ENCODE measurements around the gene GADD45B. TPM values are rescaled to one million over a fixed set of nuclear protein-coding genes. Genes with fewer than 3 reads are reported as not detected.

The GADD45B gene
- polyA plus RNA-seq, 3 donors: 67.4 to 505 (median 76.2) TPM

- Histone ChIP-seq H3K36me3 (replicated peaks in 1 of 2; ENCODE audit: control insufficient read depth in 1 of 2, insufficient read depth in 2 of 2, low read length in 2 of 2) (no peaks in the 10 kb centered on the region), H3K4me1 (ENCODE audit: control insufficient read depth in 1 of 2, insufficient read depth in 2 of 2, low read length in 2 of 2) (no peaks in the 10 kb centered on the region), H3K9ac (ENCODE audit: insufficient read depth, low read length, poor library complexity, severe bottlenecking) (no peak overlapping the region), H3K27me3 (ENCODE audit: control insufficient read depth in 2 of 2, insufficient read depth in 2 of 2, low read length in 2 of 2) (no peaks in the 10 kb centered on the region), H2AFZ (ENCODE audit: insufficient read depth, low read depth, low read length, poor library complexity, severe bottlenecking) (no peak overlapping the region), H3K79me2 (ENCODE audit: insufficient read depth, low read length) (no peaks in the 10 kb centered on the region), H3K27ac (ENCODE audit: low read depth in 1 of 2, low read length in 2 of 2) (no peak overlapping the region), H4K20me1 (ENCODE audit: insufficient read depth, low read length) (no peaks in the 10 kb centered on the region), H3K4me3 (replicated peaks in 1 of 3; ENCODE audit: low read depth in 2 of 3, low read length in 3 of 3) (no peak overlapping the region), H3K9me3 (replicated peaks in 1 of 2; ENCODE audit: control insufficient read depth in 1 of 2, insufficient read depth in 1 of 2, low read length in 2 of 2) (no peaks in the 10 kb centered on the region), H3K4me2 (replicated peaks; ENCODE audit: extremely low read depth, low read length, poor library complexity, severe bottlenecking) (no peak overlapping the region)
- DNase-seq: no peak
- H3K27me3 Mint-ChIP-seq (ENCODE audit: low read depth in 3 of 3): no peaks in the 10 kb centered on the region
- intact Hi-C loops (cut with micrococcal nuclease): no loop called here
- H3K4me3 Mint-ChIP-seq: no peak overlapping the region
- peak overlapping the region in 1 of 7 donors; percentile 15 for H3K27ac Mint-ChIP-seq
- peaks cover 0 to 2% of the 10 kb centered on the region in 2 donors for H3K36me3 Mint-ChIP-seq
- TF ChIP-seq CTCF (IDR thresholded peaks at IDR 0.05): no peak
- H3K9me3 Mint-ChIP-seq: peaks cover 0 to 3% (median 0%) of the 10 kb centered on the region in 7 donors
- H3K4me1 Mint-ChIP-seq: no peaks in the 10 kb centered on the region
- 90% methylated on average over 16 of the region's 16 CpGs for WGBS (ENCODE audit: insufficient coverage)
These were observed 48.5 kb downstream of the GADD45B start for GRCh38 chr19:2524361-2524839.

GRCh38 chr19:2524840-2525723, 49.2 kb downstream of the GADD45B start:
- H2AFZ ChIP-seq (ENCODE audit: insufficient read depth, low read depth, low read length, poor library complexity, severe bottlenecking): no peak overlapping the region
- no peak overlapping the region for H3K4me3 ChIP-seq (replicated peaks in 1 of 3; ENCODE audit: low read depth in 2 of 3, low read length in 3 of 3)
- Mint-ChIP-seq H3K27ac (peak overlapping the region in 1 of 7 donors; percentile 15), H3K27me3 (ENCODE audit: low read depth in 3 of 3) (no peaks in the 10 kb centered on the region), H3K36me3 (peaks cover 0 to 2% of the 10 kb centered on the region in 2 donors), H3K9me3 (peaks cover 0 to 3% (median 0%) of the 10 kb centered on the region in 7 donors), H3K4me1 (no peaks in the 10 kb centered on the region), H3K4me3 (no peak overlapping the region)
- WGBS (ENCODE audit: insufficient coverage): 89% methylated on average over 40 of the region's 45 CpGs
- no peak for TF ChIP-seq CTCF (IDR thresholded peaks at IDR 0.05)
- H3K79me2 ChIP-seq (ENCODE audit: insufficient read depth, low read length): no peaks in the 10 kb centered on the region
- no peak overlapping the region for H3K4me2 ChIP-seq (replicated peaks; ENCODE audit: extremely low read depth, low read length, poor library complexity, severe bottlenecking)
- H3K9ac ChIP-seq (ENCODE audit: insufficient read depth, low read length, poor library complexity, severe bottlenecking): no peak overlapping the region
- DNase-seq: peak in 2 of 3 donors; percentile 22 to 32
- H3K36me3 ChIP-seq (replicated peaks in 1 of 2; ENCODE audit: control insufficient read depth in 1 of 2, insufficient read depth in 2 of 2, low read length in 2 of 2): no peaks in the 10 kb centered on the region
- H3K27me3 ChIP-seq (ENCODE audit: control insufficient read depth in 2 of 2, insufficient read depth in 2 of 2, low read length in 2 of 2): no peaks in the 10 kb centered on the region
- H4K20me1 ChIP-seq (ENCODE audit: insufficient read depth, low read length): no peaks in the 10 kb centered on the region
- no peaks in the 10 kb centered on the region for H3K4me1 ChIP-seq (ENCODE audit: control insufficient read depth in 1 of 2, insufficient read depth in 2 of 2, low read length in 2 of 2)
- no peaks in the 10 kb centered on the region for H3K9me3 ChIP-seq (replicated peaks in 1 of 2; ENCODE audit: control insufficient read depth in 1 of 2, insufficient read depth in 1 of 2, low read length in 2 of 2)
- intact Hi-C loops (cut with micrococcal nuclease): no loop called here
- no peak overlapping the region for H3K27ac ChIP-seq (ENCODE audit: low read depth in 1 of 2, low read length in 2 of 2)

Measured in CD14-positive monocyte (primary cell).